ENCODE results near the gene ADAM23.

DNA sequence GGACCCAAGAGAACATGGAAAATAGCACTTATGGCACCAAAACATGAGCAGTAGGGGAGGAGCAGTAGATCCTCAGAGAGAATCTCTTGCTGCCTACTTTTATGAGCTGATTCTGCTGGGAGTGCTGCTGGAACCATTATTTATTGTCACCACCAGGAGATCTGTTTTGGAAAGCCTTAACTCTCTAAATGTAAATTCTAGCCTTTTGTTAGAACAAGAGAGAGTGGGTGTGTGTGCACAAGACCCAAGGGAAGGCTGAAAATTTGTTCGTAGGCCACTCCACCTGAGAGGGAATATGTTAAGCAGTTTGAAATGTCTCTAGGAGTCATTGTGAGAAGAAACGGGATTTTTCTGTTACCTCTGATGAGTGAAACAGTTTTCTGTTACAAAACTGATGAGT is 182.8 kb downstream of the ADAM23 start:
- TF ChIP-seq, protein P1, sequence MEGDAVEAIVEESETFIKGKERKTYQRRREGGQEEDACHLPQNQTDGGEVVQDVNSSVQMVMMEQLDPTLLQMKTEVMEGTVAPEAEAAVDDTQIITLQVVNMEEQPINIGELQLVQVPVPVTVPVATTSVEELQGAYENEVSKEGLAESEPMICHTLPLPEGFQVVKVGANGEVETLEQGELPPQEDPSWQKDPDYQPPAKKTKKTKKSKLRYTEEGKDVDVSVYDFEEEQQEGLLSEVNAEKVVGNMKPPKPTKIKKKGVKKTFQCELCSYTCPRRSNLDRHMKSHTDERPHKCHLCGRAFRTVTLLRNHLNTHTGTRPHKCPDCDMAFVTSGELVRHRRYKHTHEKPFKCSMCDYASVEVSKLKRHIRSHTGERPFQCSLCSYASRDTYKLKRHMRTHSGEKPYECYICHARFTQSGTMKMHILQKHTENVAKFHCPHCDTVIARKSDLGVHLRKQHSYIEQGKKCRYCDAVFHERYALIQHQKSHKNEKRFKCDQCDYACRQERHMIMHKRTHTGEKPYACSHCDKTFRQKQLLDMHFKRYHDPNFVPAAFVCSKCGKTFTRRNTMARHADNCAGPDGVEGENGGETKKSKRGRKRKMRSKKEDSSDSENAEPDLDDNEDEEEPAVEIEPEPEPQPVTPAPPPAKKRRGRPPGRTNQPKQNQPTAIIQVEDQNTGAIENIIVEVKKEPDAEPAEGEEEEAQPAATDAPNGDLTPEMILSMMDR (IDR thresholded peaks at IDR 0.05; ENCODE audit: low read depth, low read length, missing input control) = no peak
- no peak for TF ChIP-seq GABPA (IDR thresholded peaks at IDR 0.05 in 1 of 2, conservative IDR thresholded peaks at IDR 0.05 in 1 of 2)
- TF ChIP-seq MAX (IDR thresholded peaks at IDR 0.05) = no peak

Data from liver (tissue), 3 donors.